ENCODE measurements around the gene AKR1C1. TPM values are rescaled to one million over a fixed set of nuclear protein-coding genes. Genes with fewer than 3 reads are reported as not detected.
A peak's percentile ranks its signal among the peaks of the same experiment; 100 is the strongest.

The AKR1C1 gene
- total and polyA plus RNA-seq, 9 of the 15 experiments (the other 6 are each of a cell fraction or from before 2014, with no cell fraction given), result 43.5 to 180 (median 82.4) TPM

- TF ChIP-seq ZNF280A (IDR thresholded peaks at IDR 0.05; ENCODE audit: low read depth, partially characterized antibody), result peak; percentile 69
- TF ChIP-seq CBX3 (IDR thresholded peaks at IDR 0.05; ENCODE audit: borderline replicate concordance in 1 of 2, low read length in 2 of 2), result peak in 1 of 2 experiments; percentile 92; a peak in 2 of 3 replicates
- peak; percentile 90; the same call in 1 of the 2 replicates for TF ChIP-seq TRIM28 (IDR thresholded peaks at IDR 0.05)
- no peak for TF ChIP-seq POLR2H (tag; IDR thresholded peaks at IDR 0.05; ENCODE audit: low read depth)
- no peak for TF ChIP-seq REST (IDR thresholded peaks at IDR 0.05; ENCODE audit: borderline replicate concordance)
- TF ChIP-seq REST (CRISPR knock-in tag; IDR thresholded peaks at IDR 0.05; ENCODE audit: low read depth), result no peak
- TF ChIP-seq ZNF395 (CRISPR knock-in tag; IDR thresholded peaks at IDR 0.05), result no peak
- TF ChIP-seq TAF15 (IDR thresholded peaks at IDR 0.05; ENCODE audit: low read depth, low read length), result no peak
- TF ChIP-seq CREB3L1 (IDR thresholded peaks at IDR 0.05; ENCODE audit: borderline replicate concordance, low read depth), result no peak
These were observed 36.8 kb upstream of the AKR1C1 start (continued) for GRCh38 chr10:4926400-4926799.
